Natural killer cell (primary cell): ENCODE data around the gene MEIOC. TPM values are rescaled to one million over a fixed set of nuclear protein-coding genes. Genes with fewer than 3 reads are reported as not detected.
"Not testable (repeated sequence)": the region's sequence is repeated elsewhere in the genome, so short reads cannot be mapped to it uniquely, and the experiment has no call there.

Experiments
- ATAC-seq, 3 donors: fragments of 150-1000 bp in 2 of 3; fragments of 200-7000 bp in 1 of 3; cut with Tn5 transposase; 1 replicate in 1 of 3; 2 replicates in 2 of 3; pipeline ENCODE4 v1.10.0; 2021; ENCODE audit warnings: mild to moderate bottlenecking in 2 of 3, moderate library complexity in 2 of 3
- DNase-seq, 2 donors: peaks; one replicate each; pipeline versions ENCODE4 v3.0.0 to v3.0.0-alpha.2; 2013 to 2021; ENCODE audit warnings: mixed read lengths in 1 of 2
- H3K27ac ChIP-seq: one replicate; pipeline ENCODE4 v1.5.1; 2013; ENCODE audit warnings: mild to moderate bottlenecking, low read length
- H3K27me3 ChIP-seq: one replicate; pipeline ENCODE4 v1.6.1; 2013; ENCODE audit warnings: low read length; ENCODE audit not compliant: control insufficient read depth, insufficient read depth
- H3K36me3 ChIP-seq: one replicate; pipeline ENCODE4 v1.6.1; 2013; ENCODE audit warnings: low read length; ENCODE audit not compliant: control insufficient read depth, insufficient read depth
- H3K4me1 ChIP-seq: one replicate; pipeline ENCODE4 v1.6.1; 2013; ENCODE audit warnings: low read length; ENCODE audit not compliant: control insufficient read depth, insufficient read depth
- H3K4me3 ChIP-seq: one replicate; pipeline ENCODE4 v1.5.1; 2013; ENCODE audit warnings: low read length
- H3K9me3 ChIP-seq: one replicate; pipeline ENCODE4 v1.6.1; 2013; ENCODE audit warnings: low read length; ENCODE audit not compliant: control insufficient read depth, insufficient read depth
- H3K27ac Mint-ChIP-seq, 2 donors: one replicate each; pipeline ENCODE4 v1.8.0; 2022; ENCODE audit warnings: mild to moderate bottlenecking in 2 of 2, mixed read lengths in 2 of 2, moderate library complexity in 1 of 2
- H3K27me3 Mint-ChIP-seq, 2 donors: one replicate each; pipeline ENCODE4 v1.8.0; 2022; ENCODE audit warnings: low read depth in 2 of 2, mixed read lengths in 2 of 2
- H3K36me3 Mint-ChIP-seq: one replicate; pipeline ENCODE4 v1.8.0; 2022; ENCODE audit warnings: mixed read lengths
- H3K4me1 Mint-ChIP-seq, 2 donors: one replicate each; pipeline ENCODE4 v1.8.0; 2022; ENCODE audit warnings: mixed read lengths in 2 of 2
- H3K4me3 Mint-ChIP-seq: one replicate; pipeline ENCODE4 v1.8.0; 2022; ENCODE audit warnings: mild to moderate bottlenecking, moderate library complexity, mixed read lengths
- H3K9me3 Mint-ChIP-seq, 2 donors: one replicate each; pipeline ENCODE4 v1.8.0; 2022; ENCODE audit warnings: mixed read lengths in 2 of 2
- CTCF ChIP-seq: fragments of 200-600 bp; IDR thresholded peaks from one replicate; pipeline ENCODE4 v1.8.0; 2022; ENCODE audit warnings: antibody characterized with exemption
- whole genome bisulfite sequencing: methylation state at CpG from one replicate; pipeline ENCODE4 v1.1.7; 2013; ENCODE audit warnings: missing lambda C conversion rate; ENCODE audit not compliant: insufficient coverage; 5-methylcytosine and 5-hydroxymethylcytosine counted together
- intact Hi-C: fragments of 100-400 bp; cut with micrococcal nuclease; formaldehyde crosslinking; loops from one replicate; pipeline ENCODE4 v1.14.2; 2022
- total RNA-seq, 4 donors: library from RNA; stranded (reverse); fragments of 120-200 nt in 1 of 4; gene quantifications; one replicate each; pipeline versions ENCODE4 v1.2.3 to v1.2.4, GENCODE V29; 2013 to 2022

MEIOC gene
- total RNA-seq, 3 donors from 2014 or later (not counting 1 experiment from before 2014, with no cell fraction given) = not detected

GRCh38 chr17:44629314-44629713 is 27.0 kb upstream of the MEIOC start:
- H3K4me1 ChIP-seq = peaks cover 8% of the 10 kb centered on the region
- no peaks in the 10 kb centered on the region for H3K36me3 ChIP-seq
- H3K27ac ChIP-seq = no peak overlapping the region
- H3K27me3 Mint-ChIP-seq = peaks cover 7 to 14% of the 10 kb centered on the region in 2 donors
- TF ChIP-seq CTCF = no peak
- H3K4me3 ChIP-seq = no peak overlapping the region
- no peaks in the 10 kb centered on the region for H3K36me3 Mint-ChIP-seq
- ATAC-seq (no peak), DNase-seq (no peak)
- intact Hi-C loops = no loop called here
- H3K27ac Mint-ChIP-seq = no peak overlapping the region
- WGBS = 88% methylated on average over 13 of the region's 13 CpGs
- H3K4me3 Mint-ChIP-seq = no peak overlapping the region
- no peaks in the 10 kb centered on the region for H3K9me3 Mint-ChIP-seq
- peaks cover 0 to 14% of the 10 kb centered on the region in 2 donors for H3K4me1 Mint-ChIP-seq
- no peaks in the 10 kb centered on the region for H3K27me3 ChIP-seq
- no peaks in the 10 kb centered on the region for H3K9me3 ChIP-seq

GRCh38 chr17:44630703-44631102 is 25.6 kb upstream of the MEIOC start:
- intact Hi-C loops = no loop called here
- 86% methylated on average over 4 of the region's 4 CpGs for WGBS
- Mint-ChIP-seq H3K4me1 (peaks cover 0 to 14% of the 10 kb centered on the region in 2 donors), H3K4me3 (no peak overlapping the region), H3K9me3 (no peaks in the 10 kb centered on the region), H3K36me3 (no peaks in the 10 kb centered on the region), H3K27ac (no peak overlapping the region), H3K27me3 (peaks cover 10 to 14% of the 10 kb centered on the region in 2 donors)
- H3K36me3 ChIP-seq = no peaks in the 10 kb centered on the region
- no peak for DNase-seq
- no peak for ATAC-seq
- no peak overlapping the region for H3K27ac ChIP-seq
- H3K4me3 ChIP-seq = no peak overlapping the region
- peaks cover 8% of the 10 kb centered on the region for H3K4me1 ChIP-seq
- H3K9me3 ChIP-seq = no peaks in the 10 kb centered on the region
- H3K27me3 ChIP-seq = no peaks in the 10 kb centered on the region
- no peak for TF ChIP-seq CTCF

GRCh38 chr17:44633998-44634397 is 22.3 kb upstream of the MEIOC start:
- intact Hi-C loops = no loop called here
- H3K36me3 Mint-ChIP-seq = no peaks in the 10 kb centered on the region
- no peaks in the 10 kb centered on the region for H3K9me3 Mint-ChIP-seq
- H3K4me1 Mint-ChIP-seq = no peaks in the 10 kb centered on the region
- H3K4me3 Mint-ChIP-seq = no peak overlapping the region
- WGBS = 82% methylated on average over 8 of the region's 8 CpGs
- no peaks in the 10 kb centered on the region for H3K27me3 ChIP-seq
- no peak for DNase-seq
- no peaks in the 10 kb centered on the region for H3K9me3 ChIP-seq
- H3K27me3 Mint-ChIP-seq = peaks cover 7 to 10% of the 10 kb centered on the region in 2 donors
- no peak overlapping the region for H3K27ac Mint-ChIP-seq
- H3K27ac ChIP-seq = no peak overlapping the region
- no peak for ATAC-seq
- TF ChIP-seq CTCF = no peak
- no peak overlapping the region for H3K4me3 ChIP-seq
- H3K4me1 ChIP-seq = no peaks in the 10 kb centered on the region
- no peaks in the 10 kb centered on the region for H3K36me3 ChIP-seq

GRCh38 chr17:44634401-44634800 is 21.9 kb upstream of the MEIOC start:
- H3K4me3 Mint-ChIP-seq, H3K27ac Mint-ChIP-seq, intact Hi-C loops, H3K27ac ChIP-seq, H3K36me3 ChIP-seq, H3K9me3 Mint-ChIP-seq, DNase-seq, H3K4me1 Mint-ChIP-seq, ATAC-seq, H3K9me3 ChIP-seq, H3K27me3 ChIP-seq, H3K36me3 Mint-ChIP-seq, H3K4me3 ChIP-seq, H3K4me1 ChIP-seq: not testable (repeated sequence)
- WGBS = 54% methylated on average over 4 of the region's 4 CpGs
- peaks cover 7 to 10% of the 10 kb centered on the region in 2 donors for H3K27me3 Mint-ChIP-seq
